AG10803 (cell line): Measurements from ENCODE around the gene PEMT.

Experiments used
- DNase-seq: peaks from one replicate; pipeline ENCODE4 v3.0.0; 2010; ENCODE audit warnings: low read depth
- H3K4me3 ChIP-seq: 2 replicates; pipeline ENCODE4 v1.5.1; 2011; ENCODE audit warnings: mild to moderate bottlenecking, low read length, control low read depth
- TF ChIP-seq, protein P1 (sequence below): conservative IDR thresholded peaks from 2 replicates; pipeline ENCODE4 v1.5.1; 2011; ENCODE audit warnings: mild to moderate bottlenecking, low read length, control low read depth, inconsistent platforms

Gene PEMT

DNA sequence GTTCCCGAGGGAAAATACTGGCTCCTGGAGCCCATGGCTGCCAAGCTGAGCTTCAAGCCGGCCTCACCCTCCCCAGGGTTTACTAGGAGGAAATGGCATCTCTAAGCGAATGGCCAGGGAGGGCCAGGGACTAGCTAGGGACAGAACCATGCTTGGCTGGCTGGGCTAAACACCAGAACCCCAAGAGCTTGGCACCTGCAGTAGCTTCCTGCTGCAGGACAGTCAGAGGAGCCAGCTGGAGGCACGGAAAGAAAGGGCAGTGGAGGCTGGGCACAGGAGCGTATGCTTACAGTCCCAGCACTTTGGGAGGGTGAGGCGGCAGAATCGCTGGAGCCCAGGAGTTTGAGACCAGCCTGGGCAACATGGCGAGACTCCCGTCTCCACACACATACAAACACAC is 33.7 kb downstream of the PEMT start:
- TF ChIP-seq, protein P1, sequence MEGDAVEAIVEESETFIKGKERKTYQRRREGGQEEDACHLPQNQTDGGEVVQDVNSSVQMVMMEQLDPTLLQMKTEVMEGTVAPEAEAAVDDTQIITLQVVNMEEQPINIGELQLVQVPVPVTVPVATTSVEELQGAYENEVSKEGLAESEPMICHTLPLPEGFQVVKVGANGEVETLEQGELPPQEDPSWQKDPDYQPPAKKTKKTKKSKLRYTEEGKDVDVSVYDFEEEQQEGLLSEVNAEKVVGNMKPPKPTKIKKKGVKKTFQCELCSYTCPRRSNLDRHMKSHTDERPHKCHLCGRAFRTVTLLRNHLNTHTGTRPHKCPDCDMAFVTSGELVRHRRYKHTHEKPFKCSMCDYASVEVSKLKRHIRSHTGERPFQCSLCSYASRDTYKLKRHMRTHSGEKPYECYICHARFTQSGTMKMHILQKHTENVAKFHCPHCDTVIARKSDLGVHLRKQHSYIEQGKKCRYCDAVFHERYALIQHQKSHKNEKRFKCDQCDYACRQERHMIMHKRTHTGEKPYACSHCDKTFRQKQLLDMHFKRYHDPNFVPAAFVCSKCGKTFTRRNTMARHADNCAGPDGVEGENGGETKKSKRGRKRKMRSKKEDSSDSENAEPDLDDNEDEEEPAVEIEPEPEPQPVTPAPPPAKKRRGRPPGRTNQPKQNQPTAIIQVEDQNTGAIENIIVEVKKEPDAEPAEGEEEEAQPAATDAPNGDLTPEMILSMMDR = no peak
- H3K4me3 ChIP-seq = no peak overlapping the region
- no peak for DNase-seq

DNA sequence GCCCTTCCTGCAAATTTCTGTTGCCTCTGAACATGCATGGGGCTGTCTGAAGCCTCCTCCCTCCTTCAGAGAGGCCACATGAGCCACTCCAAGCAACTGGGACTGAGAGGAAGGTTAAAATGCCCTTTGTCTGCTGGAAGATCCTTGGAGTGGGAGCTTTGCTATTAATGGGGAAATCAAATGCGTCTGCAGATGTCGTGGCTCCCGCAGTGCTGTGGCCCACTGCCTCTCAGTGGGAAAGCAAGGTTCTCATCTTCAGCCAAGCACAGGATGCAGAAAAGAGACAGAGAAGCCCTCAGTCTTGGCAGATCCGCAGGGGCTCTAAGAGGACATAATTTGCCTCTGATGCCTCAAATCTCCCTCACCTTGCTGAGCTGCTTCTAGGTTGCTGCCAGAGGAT is 34.8 kb downstream of the PEMT start:
- no peak for DNase-seq
- TF ChIP-seq, protein P1 = no peak
- H3K4me3 ChIP-seq = no peak overlapping the region

DNA sequence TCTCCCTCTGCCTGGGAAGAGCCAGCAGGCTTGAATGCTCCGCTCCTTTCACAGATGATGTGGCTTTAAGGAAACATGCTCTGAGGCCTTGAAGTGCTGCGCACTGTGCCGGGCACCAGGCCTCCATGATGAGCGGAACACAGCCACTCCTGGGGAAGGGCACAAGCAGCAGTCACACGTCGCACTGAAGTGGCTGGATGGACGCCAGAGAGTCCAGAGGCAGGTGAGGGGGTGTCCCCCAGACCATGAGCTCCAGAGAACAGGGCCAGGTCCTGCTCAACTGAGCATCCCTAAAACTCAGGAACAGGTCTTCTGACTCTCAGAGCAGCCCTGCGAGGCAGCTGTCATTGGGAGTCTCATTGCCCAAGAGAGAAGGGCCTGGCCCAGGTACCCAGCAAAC is 35.6 kb downstream of the PEMT start:
- no peak for DNase-seq
- no peak overlapping the region for H3K4me3 ChIP-seq
- TF ChIP-seq, protein P1 = no peak

DNA sequence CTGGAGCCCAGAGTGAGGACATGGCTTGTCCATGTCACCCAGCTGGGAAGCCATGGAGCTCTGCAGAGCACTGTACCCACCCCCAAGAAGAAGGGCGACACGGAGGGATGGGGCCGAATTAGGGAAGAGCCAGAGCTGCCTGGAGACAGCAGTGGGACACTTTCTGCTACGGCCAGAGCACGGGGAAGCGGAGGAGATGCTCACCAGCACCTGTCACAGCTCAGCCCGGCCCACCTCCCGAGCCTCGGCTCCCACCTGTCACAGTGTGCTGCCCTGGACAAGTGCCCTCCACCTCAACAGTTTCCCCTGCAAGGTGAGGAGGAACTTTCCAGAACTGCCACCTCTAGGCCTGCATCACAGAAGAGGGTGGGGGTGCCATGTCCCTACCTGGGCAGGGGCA is 36.4 kb downstream of the PEMT start:
- DNase-seq = no peak
- no peak overlapping the region for H3K4me3 ChIP-seq
- TF ChIP-seq, protein P1 = no peak

DNA sequence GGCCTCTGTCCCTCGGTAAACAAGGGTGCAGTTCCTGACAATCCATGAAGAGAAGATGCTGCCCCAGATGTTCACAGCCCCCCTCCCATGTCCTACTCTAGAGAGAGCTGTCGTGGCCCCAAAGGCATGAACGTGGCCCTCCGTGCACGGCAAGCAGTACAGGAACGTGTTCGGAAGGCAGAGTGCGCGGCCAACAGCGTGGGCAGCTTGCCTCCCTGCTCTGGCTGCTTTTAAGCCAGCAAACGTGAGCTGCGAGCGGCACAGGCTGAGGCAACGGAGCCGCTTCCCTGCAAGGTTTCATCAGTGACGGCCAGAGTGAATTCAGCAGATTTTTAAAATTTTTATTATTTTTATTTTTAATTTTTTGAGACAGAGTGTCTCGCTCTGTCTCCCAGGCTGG is 37.2 kb downstream of the PEMT start:
- no peak for DNase-seq
- H3K4me3 ChIP-seq = no peak overlapping the region
- TF ChIP-seq, protein P1 = no peak

DNA sequence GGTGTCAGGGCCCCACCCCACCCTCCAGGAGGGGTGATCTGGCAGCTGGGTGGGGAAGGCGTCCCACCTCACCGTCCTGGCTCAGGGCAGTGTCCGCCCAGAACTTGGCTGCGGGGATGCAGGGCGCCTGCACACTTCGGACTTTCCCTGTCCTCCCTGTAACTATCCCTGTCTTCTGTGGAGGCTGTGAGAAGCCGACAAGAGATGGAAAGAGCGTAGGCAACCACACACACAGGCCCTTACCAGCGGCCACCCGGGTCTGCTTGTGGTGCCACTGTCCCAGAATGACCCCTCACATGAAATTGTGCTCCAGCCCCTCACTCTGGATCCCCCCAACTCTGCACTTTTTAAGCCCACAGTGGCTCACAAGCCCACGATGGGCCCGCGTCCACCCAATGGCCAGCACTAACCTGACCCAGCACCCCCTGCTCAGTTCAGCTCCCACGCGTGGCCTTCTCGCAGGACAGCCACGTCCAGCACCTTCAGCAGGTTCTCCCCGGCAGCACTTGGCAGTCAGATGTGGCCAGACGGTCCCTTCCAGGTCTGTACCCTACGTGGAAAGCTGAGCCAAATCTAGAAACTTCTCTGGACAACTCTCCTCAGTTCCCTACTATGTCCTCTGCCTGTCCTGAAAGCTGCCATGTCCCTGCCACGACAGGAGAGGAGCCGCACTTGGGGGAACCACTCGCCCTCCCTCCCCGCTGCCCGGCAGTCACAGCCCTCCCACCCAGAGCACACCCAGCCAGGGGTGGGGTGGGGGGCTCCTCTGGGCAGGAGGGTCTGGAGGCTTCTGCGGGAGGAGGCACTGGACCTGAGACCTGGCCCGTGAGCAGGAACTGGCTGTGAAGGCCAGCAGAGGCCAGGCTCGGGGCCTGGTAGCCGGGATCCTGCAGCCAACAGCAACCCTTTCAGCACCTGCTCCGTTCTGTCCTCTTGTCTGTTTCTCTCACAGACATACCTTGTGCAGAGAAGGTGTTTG is 38.0 kb downstream of the PEMT start:
- H3K4me3 ChIP-seq = no peak overlapping the region
- no peak for DNase-seq
- TF ChIP-seq, protein P1 = no peak
